ENCODE data around the gene ZFPM1.

Gene ZFPM1

GRCh38 chr16:88530051-88530857, 77.2 kb downstream of the ZFPM1 start:
- TF ChIP-seq ZBTB7A (IDR thresholded peaks at IDR 0.05; ENCODE audit: low read depth) = no peak
- no peak for TF ChIP-seq EGR1 (IDR thresholded peaks at IDR 0.05)
- TF ChIP-seq EP300 (IDR thresholded peaks at IDR 0.05; ENCODE audit: borderline replicate concordance) = no peak
- TF ChIP-seq TAF1 (IDR thresholded peaks at IDR 0.05; ENCODE audit: low read depth) = no peak
- no peak for TF ChIP-seq NFIC (IDR thresholded peaks at IDR 0.05)
- no peak for TF ChIP-seq USF1 (IDR thresholded peaks at IDR 0.05)
- TF ChIP-seq TEAD4 (IDR thresholded peaks at IDR 0.05) = no peak
- TF ChIP-seq FOXM1 (IDR thresholded peaks at IDR 0.05; ENCODE audit: borderline replicate concordance, low read depth) = no peak
- TF ChIP-seq MAX (IDR thresholded peaks at IDR 0.05) = no peak
- TF ChIP-seq TCF12 (IDR thresholded peaks at IDR 0.05; ENCODE audit: low read depth) = no peak
- TF ChIP-seq YY1 (IDR thresholded peaks at IDR 0.05; ENCODE audit: low read depth) = no peak
- TF ChIP-seq CREB1 (IDR thresholded peaks at IDR 0.05; ENCODE audit: low read depth) = no peak

- TF ChIP-seq CEBPB (IDR thresholded peaks at IDR 0.05) (no peak), ZBTB7A (IDR thresholded peaks at IDR 0.05; ENCODE audit: low read depth) (no peak), USF1 (IDR thresholded peaks at IDR 0.05) (no peak), NFIC (IDR thresholded peaks at IDR 0.05) (no peak), EGR1 (IDR thresholded peaks at IDR 0.05) (no peak), REST (IDR thresholded peaks at IDR 0.05; ENCODE audit: low read depth) (no peak)
Measured at GRCh38 chr16:88530858-88531203, 77.8 kb downstream of the ZFPM1 start.

GRCh38 chr16:88531346-88531745, 78.3 kb downstream of the ZFPM1 start:
- TF ChIP-seq YY1 (IDR thresholded peaks at IDR 0.05; ENCODE audit: low read depth) = no peak
- no peak for TF ChIP-seq CREB1 (IDR thresholded peaks at IDR 0.05; ENCODE audit: low read depth)
- no peak for TF ChIP-seq RAD21 (IDR thresholded peaks at IDR 0.05; ENCODE audit: low read depth)
- no peak for TF ChIP-seq CEBPB (IDR thresholded peaks at IDR 0.05)
- no peak for TF ChIP-seq TEAD4 (IDR thresholded peaks at IDR 0.05)
- no peak for TF ChIP-seq EP300 (IDR thresholded peaks at IDR 0.05; ENCODE audit: borderline replicate concordance)

GRCh38 chr16:88531931-88532433, 78.9 kb downstream of the ZFPM1 start:
- no peak for TF ChIP-seq REST (IDR thresholded peaks at IDR 0.05; ENCODE audit: low read depth)
- no peak for TF ChIP-seq EP300 (IDR thresholded peaks at IDR 0.05; ENCODE audit: borderline replicate concordance)
- TF ChIP-seq CREB1 (IDR thresholded peaks at IDR 0.05; ENCODE audit: low read depth) = no peak
- TF ChIP-seq RAD21 (IDR thresholded peaks at IDR 0.05; ENCODE audit: low read depth) = no peak
- TF ChIP-seq MAX (IDR thresholded peaks at IDR 0.05) = no peak
- TF ChIP-seq USF1 (IDR thresholded peaks at IDR 0.05) = no peak

GRCh38 chr16:88532434-88533241, 79.6 kb downstream of the ZFPM1 start:
- TF ChIP-seq REST (IDR thresholded peaks at IDR 0.05; ENCODE audit: low read depth) (no peak), CREB1 (IDR thresholded peaks at IDR 0.05; ENCODE audit: low read depth) (no peak), RAD21 (IDR thresholded peaks at IDR 0.05; ENCODE audit: low read depth) (no peak)
